GM23338 (cell line): ENCODE data around the gene CCNY.

ENCODE experiments used
- CREB1 ChIP-seq: fragments of 250-450 bp; sonication (Bioruptor Pico); IDR thresholded peaks from 2 replicates; pipeline ENCODE4 v1.5.0; 2020; ENCODE audit warnings: low read depth, mild to moderate bottlenecking, moderate library complexity
- CTCF ChIP-seq, 2 experiments: fragments of 200-600 bp in 1 of 2; sonication (generic) in 1 of 2; conservative IDR thresholded peaks; 2 replicates each; pipeline versions ENCODE4 v1.5.1 to v1.6.1; 2016 to 2017; ENCODE audit warnings: antibody characterized with exemption in 2 of 2, low read depth in 2 of 2, mild to moderate bottlenecking in 2 of 2, moderate library complexity in 1 of 2
- ETS1 ChIP-seq: IDR thresholded peaks from 2 replicates; pipeline ENCODE4 v1.6.1; 2016; ENCODE audit warnings: antibody characterized with exemption
- EZH2 ChIP-seq: fragments of 200-600 bp; sonication (generic); IDR thresholded peaks from one replicate; pipeline ENCODE4 v1.8.0; 2017; ENCODE audit warnings: antibody characterized with exemption, mild to moderate bottlenecking, low read depth; ENCODE audit not compliant: unreplicated experiment
- EZH2phosphoT487 ChIP-seq: fragments of 200-600 bp; sonication (generic); IDR thresholded peaks from one replicate; pipeline ENCODE4 v1.8.1; 2018; ENCODE audit warnings: antibody characterized with exemption; ENCODE audit not compliant: unreplicated experiment
- JUNB ChIP-seq: IDR thresholded peaks from one replicate; pipeline ENCODE4 v1.6.1; 2016; ENCODE audit warnings: antibody characterized with exemption; ENCODE audit not compliant: unreplicated experiment
- NANOG ChIP-seq: IDR thresholded peaks from 2 replicates; pipeline ENCODE4 v1.6.1; 2016; ENCODE audit warnings: antibody characterized with exemption, borderline replicate concordance
- POLR2AphosphoS5 ChIP-seq: IDR thresholded peaks from 2 replicates; pipeline ENCODE4 v1.6.1; 2016; ENCODE audit warnings: antibody characterized with exemption, low read depth
- REST ChIP-seq: IDR thresholded peaks from one replicate; pipeline ENCODE4 v1.6.1; 2018; ENCODE audit warnings: antibody characterized with exemption; ENCODE audit not compliant: unreplicated experiment

DNA sequence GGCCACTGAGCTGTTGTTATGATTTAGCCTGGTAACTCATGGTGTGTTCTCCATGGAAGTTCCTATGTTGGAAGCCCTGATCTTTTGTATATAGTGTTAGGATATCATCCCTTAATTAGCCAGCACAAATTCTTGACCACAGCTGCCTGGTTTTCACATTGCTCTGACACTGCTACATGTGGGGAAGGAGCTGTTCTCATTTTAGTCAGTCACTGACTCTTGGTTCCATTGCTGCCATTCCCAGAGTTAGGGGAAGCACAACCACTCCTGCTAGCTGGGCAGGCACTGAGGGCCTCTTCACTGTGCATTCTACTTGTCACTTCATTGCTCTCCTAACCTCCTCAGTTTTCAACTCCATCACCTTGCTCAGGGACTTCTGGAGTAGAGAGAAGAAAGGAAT, 170.4 kb downstream of the CCNY start:
- no peak for TF ChIP-seq CTCF (conservative IDR thresholded peaks at IDR 0.05; ENCODE audit: low read depth in 2 of 2)
- no peak for TF ChIP-seq POLR2AphosphoS5
- no peak for TF ChIP-seq JUNB
- TF ChIP-seq NANOG, result no peak
- TF ChIP-seq REST, result no peak
- no peak for TF ChIP-seq EZH2
- TF ChIP-seq CREB1 (CRISPR knock-in tag), result no peak
- no peak for TF ChIP-seq EZH2phosphoT487
- TF ChIP-seq ETS1, result no peak
